Subcutaneous abdominal adipose tissue (tissue), 5 donors: ENCODE data around the gene RAPGEF1.

Source experiments
- H3K27ac ChIP-seq: one replicate; pipeline ENCODE4 v1.7.0; 2013; ENCODE audit warnings: low read depth, mild to moderate bottlenecking, inconsistent platforms, low read length, moderate library complexity
- H3K27me3 ChIP-seq, 5 donors: one replicate each; pipeline ENCODE4 v1.7.0; 2013; ENCODE audit warnings: low read length in 5 of 5, inconsistent platforms in 1 of 5; ENCODE audit not compliant: control insufficient read depth in 5 of 5, insufficient read depth in 4 of 5
- H3K36me3 ChIP-seq, 5 donors: one replicate each; pipeline ENCODE4 v1.7.0; 2013; ENCODE audit warnings: low read length in 5 of 5; ENCODE audit not compliant: control insufficient read depth in 5 of 5, insufficient read depth in 5 of 5
- H3K4me1 ChIP-seq, 5 donors: one replicate each; pipeline ENCODE4 v1.7.0; 2013; ENCODE audit warnings: low read length in 5 of 5, mild to moderate bottlenecking in 3 of 5, moderate library complexity in 1 of 5; ENCODE audit not compliant: control insufficient read depth in 5 of 5, insufficient read depth in 5 of 5
- H3K4me3 ChIP-seq, 5 donors: one replicate each; pipeline ENCODE4 v1.7.0; 2013; ENCODE audit warnings: low read length in 5 of 5, low read depth in 1 of 5
- H3K9ac ChIP-seq, 5 donors: one replicate each; pipeline ENCODE4 v1.7.0; 2013; ENCODE audit warnings: low read length in 5 of 5, mild to moderate bottlenecking in 4 of 5, moderate library complexity in 3 of 5
- H3K9me3 ChIP-seq, 5 donors: one replicate each; pipeline ENCODE4 v1.7.0; 2013; ENCODE audit warnings: low read length in 5 of 5; ENCODE audit not compliant: control insufficient read depth in 5 of 5
- donor health status: healthy.
- donor health status: healthy.
- donor health status: healthy.
- donor health status: healthy.
- donor health status: healthy.

The RAPGEF1 gene

GRCh38 chr9:131645078-131645776 is 94.6 kb downstream of the RAPGEF1 start:
- Histone ChIP-seq H3K27ac (no peak overlapping the region), H3K36me3 (peaks cover 0 to 52% (median 39%) of the 10 kb centered on the region in 5 donors), H3K4me3 (no peak overlapping the region), H3K9ac (no peak overlapping the region), H3K9me3 (no peaks in the 10 kb centered on the region), H3K4me1 (peaks cover 0 to 36% (median 28%) of the 10 kb centered on the region in 5 donors), H3K27me3 (no peaks in the 10 kb centered on the region)

GRCh38 chr9:131642496-131643083 is 97.3 kb downstream of the RAPGEF1 start:
- H3K9me3 ChIP-seq, result no peaks in the 10 kb centered on the region
- H3K9ac ChIP-seq, result peak overlapping the region in 1 of 5 donors; percentile 9
- H3K4me3 ChIP-seq, result no peak overlapping the region
- peaks cover 5 to 63% (median 51%) of the 10 kb centered on the region in 5 donors for H3K36me3 ChIP-seq
- H3K4me1 ChIP-seq, result peaks cover 0 to 31% (median 28%) of the 10 kb centered on the region in 5 donors
- H3K27ac ChIP-seq, result peak overlapping the region; percentile 72
- H3K27me3 ChIP-seq, result no peaks in the 10 kb centered on the region

- H3K4me3 ChIP-seq, result no peak overlapping the region
- H3K36me3 ChIP-seq, result peaks cover 8 to 62% (median 49%) of the 10 kb centered on the region in 5 donors
- peaks cover 0 to 31% (median 28%) of the 10 kb centered on the region in 5 donors for H3K4me1 ChIP-seq
- H3K27ac ChIP-seq, result peak overlapping the region; percentile 72
- H3K27me3 ChIP-seq, result no peaks in the 10 kb centered on the region
- H3K9ac ChIP-seq, result peak overlapping the region in 3 of 5 donors; percentile 6 to 62 (median 52)
- H3K9me3 ChIP-seq, result no peaks in the 10 kb centered on the region
These were observed 98.0 kb downstream of the RAPGEF1 start for GRCh38 chr9:131641618-131642495.

GRCh38 chr9:131640438-131641137 is 99.3 kb downstream of the RAPGEF1 start:
- H3K9me3 ChIP-seq, result no peaks in the 10 kb centered on the region
- peak overlapping the region in 1 of 5 donors; percentile 62 for H3K9ac ChIP-seq
- peak overlapping the region; percentile 72 for H3K27ac ChIP-seq
- H3K27me3 ChIP-seq, result no peaks in the 10 kb centered on the region
- no peak overlapping the region for H3K4me3 ChIP-seq
- peaks cover 2 to 33% (median 30%) of the 10 kb centered on the region in 5 donors for H3K4me1 ChIP-seq
- H3K36me3 ChIP-seq, result peaks cover 8 to 57% (median 45%) of the 10 kb centered on the region in 5 donors

- peaks cover 6 to 40% (median 37%) of the 10 kb centered on the region in 5 donors for H3K4me1 ChIP-seq
- H3K36me3 ChIP-seq, result peaks cover 8 to 54% (median 39%) of the 10 kb centered on the region in 5 donors
- H3K27me3 ChIP-seq, result no peaks in the 10 kb centered on the region
- H3K9ac ChIP-seq, result peak overlapping the region in 1 of 5 donors; percentile 26
- H3K9me3 ChIP-seq, result no peaks in the 10 kb centered on the region
- H3K4me3 ChIP-seq, result no peak overlapping the region
- H3K27ac ChIP-seq, result no peak overlapping the region
These were observed 100.0 kb downstream of the RAPGEF1 start for GRCh38 chr9:131639769-131640437.

- no peak overlapping the region for H3K4me3 ChIP-seq
- no peak overlapping the region for H3K9ac ChIP-seq
- peak overlapping the region; percentile 79 for H3K27ac ChIP-seq
- no peaks in the 10 kb centered on the region for H3K27me3 ChIP-seq
- peaks cover 8 to 43% (median 42%) of the 10 kb centered on the region in 5 donors for H3K36me3 ChIP-seq
- H3K4me1 ChIP-seq, result peaks cover 7 to 31% (median 29%) of the 10 kb centered on the region in 5 donors
- H3K9me3 ChIP-seq, result no peaks in the 10 kb centered on the region
These were observed 103.3 kb downstream of the RAPGEF1 start for GRCh38 chr9:131636593-131636992.

GRCh38 chr9:131635892-131636291 is 104.0 kb downstream of the RAPGEF1 start:
- peaks cover 8 to 48% (median 39%) of the 10 kb centered on the region in 5 donors for H3K36me3 ChIP-seq
- peaks cover 7 to 28% (median 22%) of the 10 kb centered on the region in 5 donors for H3K4me1 ChIP-seq
- peak overlapping the region; percentile 79 for H3K27ac ChIP-seq
- H3K27me3 ChIP-seq, result no peaks in the 10 kb centered on the region
- no peak overlapping the region for H3K4me3 ChIP-seq
- H3K9me3 ChIP-seq, result no peaks in the 10 kb centered on the region
- H3K9ac ChIP-seq, result no peak overlapping the region

- H3K9ac ChIP-seq, result peak overlapping the region in 3 of 5 donors; percentile 37 to 66 (median 48)
- peaks cover 7 to 22% (median 16%) of the 10 kb centered on the region in 5 donors for H3K4me1 ChIP-seq
- H3K9me3 ChIP-seq, result no peaks in the 10 kb centered on the region
- no peak overlapping the region for H3K4me3 ChIP-seq
- H3K27me3 ChIP-seq, result no peaks in the 10 kb centered on the region
- H3K27ac ChIP-seq, result peak overlapping the region; percentile 79
- H3K36me3 ChIP-seq, result peaks cover 8 to 48% (median 39%) of the 10 kb centered on the region in 5 donors
These were observed 104.6 kb downstream of the RAPGEF1 start for GRCh38 chr9:131635285-131635684.

GRCh38 chr9:131633491-131634031 is 106.3 kb downstream of the RAPGEF1 start:
- Histone ChIP-seq H3K9ac (no peak overlapping the region), H3K4me1 (peaks cover 7 to 18% (median 12%) of the 10 kb centered on the region in 5 donors), H3K27me3 (no peaks in the 10 kb centered on the region), H3K4me3 (no peak overlapping the region), H3K9me3 (no peaks in the 10 kb centered on the region), H3K36me3 (peaks cover 3 to 50% (median 41%) of the 10 kb centered on the region in 5 donors), H3K27ac (no peak overlapping the region)
